Urinary bladder (tissue), 4 donors: ENCODE measurements around the gene OTULIN. TPM values are rescaled to one million over a fixed set of nuclear protein-coding genes. Genes with fewer than 3 reads are reported as not detected.

ENCODE experiments used
- DNase-seq: peaks from one replicate; pipeline ENCODE4 v3.0.0-alpha.2; 2015; ENCODE audit errors: extremely low spot score
- H3K27ac ChIP-seq: one replicate; pipeline ENCODE4 v1.5.1; 2013; ENCODE audit warnings: low read depth, mild to moderate bottlenecking, moderate library complexity
- H3K36me3 ChIP-seq: one replicate; pipeline ENCODE4 v1.6.1; 2013; ENCODE audit warnings: mild to moderate bottlenecking, moderate library complexity; ENCODE audit not compliant: insufficient read depth
- H3K4me1 ChIP-seq: one replicate; pipeline ENCODE4 v1.6.1; 2013; ENCODE audit warnings: mild to moderate bottlenecking, moderate library complexity; ENCODE audit not compliant: insufficient read depth
- H3K4me3 ChIP-seq: one replicate; pipeline ENCODE4 v1.5.1; 2013; ENCODE audit warnings: low read depth, low read length
- WGBS: extraction: QIAGEN DNeasy Blood & Tissue Kit; methylation state at CpG from one replicate; pipeline ENCODE4 v1.1.7; 2013; 5-methylcytosine and 5-hydroxymethylcytosine counted together
- polyA plus RNA-seq: library from polyadenylated mRNA; stranded (reverse); fragments of 200-250 nt; gene quantifications from one replicate; pipeline ENCODE4 v1.2.3, GENCODE V29; 2013
- total RNA-seq: library from RNA; depleted of rRNA; stranded (reverse); fragments of >200 nt; gene quantifications from one replicate; pipeline ENCODE4 v1.2.3, GENCODE V29; 2014
- donor health status: healthy with polysubstance abuse.
- donor health status: healthy.

OTULIN gene
- total RNA-seq: 31.8 TPM
- polyA plus RNA-seq: 7.6 TPM

GRCh38 chr5:14664270-14665100, at the start of gene OTULIN:
TSS of gene OTULIN (plus strand) at chr5:14664718. CDS start at chr5:14664826, 108 bp downstream.
- Histone ChIP-seq H3K4me1 (peaks cover 3% of the 10 kb centered on the region), H3K4me3 (peak within 1 kb of the TSS; percentile 95), H3K27ac (peak within 1 kb of the TSS; percentile 95), H3K36me3 (no peaks in the 10 kb centered on the region)
- under 1% methylated on average over 115 of the region's 115 CpGs for WGBS
- peak; percentile 76 for DNase-seq

- Histone ChIP-seq H3K27ac (no peak overlapping the region), H3K4me1 (no peaks in the 10 kb centered on the region), H3K36me3 (no peaks in the 10 kb centered on the region), H3K4me3 (no peak overlapping the region)
- 83% methylated on average over 4 of the region's 4 CpGs for WGBS
- no peak for DNase-seq
These were observed 49.2 kb upstream of the OTULIN start for GRCh38 chr5:14615365-14615764.

- 89% methylated on average over 4 of the region's 4 CpGs for WGBS
- H3K36me3 ChIP-seq: no peaks in the 10 kb centered on the region
- no peak for DNase-seq
These were observed 47.1 kb upstream of the OTULIN start for GRCh38 chr5:14617441-14617840.

GRCh38 chr5:14627270-14627669, 37.2 kb upstream of the OTULIN start:
- DNase-seq: no peak
- Histone ChIP-seq H3K36me3 (no peaks in the 10 kb centered on the region), H3K4me1 (no peaks in the 10 kb centered on the region), H3K27ac (no peak overlapping the region), H3K4me3 (no peak overlapping the region)

More at GRCh38 chr5:14617441-14617840, 47.1 kb upstream of the OTULIN start:
- H3K27ac ChIP-seq: no peak overlapping the region
- no peak overlapping the region for H3K4me3 ChIP-seq
- no peaks in the 10 kb centered on the region for H3K4me1 ChIP-seq

- H3K36me3 ChIP-seq: no peaks in the 10 kb centered on the region
- no peak overlapping the region for H3K4me3 ChIP-seq
- 7% methylated on average over 3 of the region's 3 CpGs for WGBS
- no peaks in the 10 kb centered on the region for H3K4me1 ChIP-seq
- no peak for DNase-seq
- no peak overlapping the region for H3K27ac ChIP-seq
These were observed 36.2 kb upstream of the OTULIN start for GRCh38 chr5:14628346-14628745.

GRCh38 chr5:14630671-14631070, 33.8 kb upstream of the OTULIN start:
- no peak for DNase-seq
- H3K27ac ChIP-seq: no peak overlapping the region
- no peak overlapping the region for H3K4me3 ChIP-seq
- no peaks in the 10 kb centered on the region for H3K36me3 ChIP-seq
- 84% methylated on average over 2 of the region's 2 CpGs for WGBS
- H3K4me1 ChIP-seq: no peaks in the 10 kb centered on the region

- H3K4me3 ChIP-seq: no peak overlapping the region
- no peak overlapping the region for H3K27ac ChIP-seq
- no peak for DNase-seq
- H3K36me3 ChIP-seq: no peaks in the 10 kb centered on the region
- no peaks in the 10 kb centered on the region for H3K4me1 ChIP-seq
- 69% methylated on average over 2 of the region's 2 CpGs for WGBS
These were observed 28.9 kb upstream of the OTULIN start for GRCh38 chr5:14635656-14636055.

GRCh38 chr5:14640765-14641164, 23.8 kb upstream of the OTULIN start:
- Histone ChIP-seq H3K4me3 (no peak overlapping the region), H3K4me1 (no peaks in the 10 kb centered on the region), H3K27ac (no peak overlapping the region), H3K36me3 (no peaks in the 10 kb centered on the region)
- DNase-seq: no peak
- 68% methylated on average over 10 of the region's 10 CpGs for WGBS

- WGBS: 81% methylated on average over 1 of the region's 1 CpG
- Histone ChIP-seq H3K4me1 (no peaks in the 10 kb centered on the region), H3K27ac (no peak overlapping the region), H3K4me3 (no peak overlapping the region), H3K36me3 (no peaks in the 10 kb centered on the region)
- DNase-seq: no peak
These were observed 19.8 kb upstream of the OTULIN start for GRCh38 chr5:14644623-14645237.

GRCh38 chr5:14650052-14650451, 14.5 kb upstream of the OTULIN start:
- no peaks in the 10 kb centered on the region for H3K36me3 ChIP-seq
- 76% methylated on average over 3 of the region's 3 CpGs for WGBS
- H3K4me1 ChIP-seq: no peaks in the 10 kb centered on the region
- H3K4me3 ChIP-seq: no peak overlapping the region
- H3K27ac ChIP-seq: no peak overlapping the region
- DNase-seq: no peak

- DNase-seq: no peak
- Histone ChIP-seq H3K4me3 (no peak overlapping the region), H3K4me1 (no peaks in the 10 kb centered on the region), H3K27ac (no peak overlapping the region), H3K36me3 (no peaks in the 10 kb centered on the region)
- WGBS: 59% methylated on average over 4 of the region's 4 CpGs
These were observed 9.3 kb upstream of the OTULIN start for GRCh38 chr5:14655146-14655741.

- Histone ChIP-seq H3K27ac (no peak overlapping the region), H3K36me3 (no peaks in the 10 kb centered on the region), H3K4me1 (peaks cover 3% of the 10 kb centered on the region), H3K4me3 (no peak overlapping the region)
- DNase-seq: no peak
- 72% methylated on average over 2 of the region's 2 CpGs for WGBS
These were observed 7.6 kb upstream of the OTULIN start for GRCh38 chr5:14656898-14657297.

GRCh38 chr5:14659821-14660607, 4.5 kb upstream of the OTULIN start:
- peak overlapping the region; percentile 38 for H3K27ac ChIP-seq
- 76% methylated on average over 3 of the region's 3 CpGs for WGBS
- peaks cover 3% of the 10 kb centered on the region for H3K4me1 ChIP-seq
- H3K4me3 ChIP-seq: no peak overlapping the region
- peak; percentile 59 for DNase-seq
- no peaks in the 10 kb centered on the region for H3K36me3 ChIP-seq
